Upper lobe of left lung (tissue), 4 donors: ENCODE data around the gene HTR1B.

ENCODE experiments used
- POLR2A ChIP-seq, 4 donors: fragments of 450-650 bp; IDR thresholded peaks; one replicate each; pipeline ENCODE4 v1.5.1; 2016 to 2017; ENCODE audit warnings: antibody characterized with exemption in 4 of 4, mild to moderate bottlenecking in 2 of 4
- POLR2AphosphoS5 ChIP-seq, 2 donors: sonication (generic); formaldehyde crosslinking; IDR thresholded peaks; one replicate each; pipeline ENCODE4 v1.5.1; 2017; ENCODE audit warnings: antibody characterized with exemption in 2 of 2

GRCh38 chr6:77448546-77448945 is 14.7 kb downstream of the HTR1B start:
- TF ChIP-seq POLR2A (IDR thresholded peaks at IDR 0.05) (no peak), POLR2AphosphoS5 (IDR thresholded peaks at IDR 0.05) (no peak)
